Astrocyte of the hippocampus (primary cell): Measurements from ENCODE around the gene ZNF236.
A peak's percentile ranks its signal among the peaks of the same experiment; 100 is the strongest.

ENCODE experiments used
- DNase-seq: peaks from one replicate; pipeline ENCODE4 v3.0.0; 2011; ENCODE audit warnings: low read depth, low spot score

ZNF236 gene

GRCh38 chr18:76972846-76973519 is 150.6 kb downstream of the ZNF236 start:
- peak; percentile 33 for DNase-seq

- no peak for DNase-seq
These were observed 151.3 kb downstream of the ZNF236 start for GRCh38 chr18:76973520-76974266.

- no peak for DNase-seq
These were observed 152.0 kb downstream of the ZNF236 start for GRCh38 chr18:76974386-76974785.

GRCh38 chr18:76975577-76976110 is 153.3 kb downstream of the ZNF236 start:
- no peak for DNase-seq

GRCh38 chr18:76977108-76977621 is 154.8 kb downstream of the ZNF236 start:
- no peak for DNase-seq

- DNase-seq = no peak
These were observed 155.4 kb downstream of the ZNF236 start for GRCh38 chr18:76977684-76978232.

- no peak for DNase-seq
These were observed 156.3 kb downstream of the ZNF236 start for GRCh38 chr18:76978616-76979015.

GRCh38 chr18:76979111-76979751 is 156.9 kb downstream of the ZNF236 start:
- no peak for DNase-seq

GRCh38 chr18:76979906-76980305 is 157.5 kb downstream of the ZNF236 start:
- DNase-seq = no peak

GRCh38 chr18:76980663-76981395 is 158.5 kb downstream of the ZNF236 start:
- DNase-seq = no peak

- DNase-seq = no peak
These were observed 159.1 kb downstream of the ZNF236 start for GRCh38 chr18:76981396-76981968.

GRCh38 chr18:76982038-76982437 is 159.7 kb downstream of the ZNF236 start:
- DNase-seq = no peak

- DNase-seq = peak; percentile 89
These were observed 160.7 kb downstream of the ZNF236 start for GRCh38 chr18:76982841-76983583.

GRCh38 chr18:76983613-76984051 is 161.3 kb downstream of the ZNF236 start:
- DNase-seq = no peak

- no peak for DNase-seq
These were observed 162.1 kb downstream of the ZNF236 start for GRCh38 chr18:76984193-76985155.

- DNase-seq = no peak
These were observed 163.0 kb downstream of the ZNF236 start for GRCh38 chr18:76985156-76985950.

- no peak for DNase-seq
These were observed 163.5 kb downstream of the ZNF236 start for GRCh38 chr18:76985951-76986236.

- no peak for DNase-seq
These were observed 164.0 kb downstream of the ZNF236 start for GRCh38 chr18:76986406-76986805.
